Measurements from ENCODE around the gene SPRR1A.
"Not testable (repeated sequence)": the region's sequence is repeated elsewhere in the genome, so short reads cannot be mapped to it uniquely, and the experiment has no call there.

SPRR1A gene

GRCh38 chr1:152972196-152972886 lies 11.5 kb upstream of the SPRR1A start:
- no peak for DNase-seq

DNA sequence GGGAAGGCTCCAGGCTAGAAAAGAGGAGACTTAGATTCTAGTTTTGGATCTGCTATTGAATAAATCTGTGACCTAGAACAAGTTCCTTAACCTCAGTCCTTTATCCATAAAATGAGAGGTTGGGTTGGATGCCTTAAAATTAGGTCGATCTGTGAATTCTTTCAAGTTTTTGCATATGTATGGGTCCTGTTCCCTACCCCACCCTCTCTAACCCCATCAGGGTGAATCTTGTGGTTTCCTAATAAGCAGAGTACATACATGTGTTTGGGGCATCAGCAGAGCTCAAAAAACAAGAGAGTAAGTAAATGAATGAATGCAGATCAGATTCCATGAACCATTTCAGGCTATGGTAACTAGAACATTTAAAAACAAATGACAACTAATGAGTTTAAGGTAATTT lies 7.2 kb upstream of the SPRR1A start:
- DNase-seq = no peak

GRCh38 chr1:152977614-152978013 lies 6.3 kb upstream of the SPRR1A start:
- DNase-seq = no peak

DNA sequence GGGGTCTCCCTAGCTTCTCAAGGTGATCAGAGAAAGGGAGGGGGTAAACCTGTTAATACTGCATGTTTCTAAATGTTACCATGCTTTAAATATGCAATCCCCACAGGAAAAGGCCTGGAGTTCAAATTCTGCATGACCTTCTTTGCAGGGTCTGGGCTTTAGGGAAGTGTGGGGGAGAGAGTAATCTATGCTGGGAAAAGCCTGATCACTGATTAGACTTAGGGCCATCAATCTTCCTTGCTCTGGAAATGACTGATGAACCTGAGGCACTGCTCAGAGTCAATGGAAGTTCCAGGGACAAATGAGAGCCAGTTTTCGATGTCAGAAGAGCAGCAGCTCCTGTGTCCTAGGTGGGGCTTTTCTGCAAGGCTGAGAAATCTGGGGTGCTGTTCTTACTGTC lies 3.2 kb upstream of the SPRR1A start:
- no peak for DNase-seq

GRCh38 chr1:152981146-152981871 lies 2.6 kb upstream of the SPRR1A start:
- DNase-seq = no peak

DNA sequence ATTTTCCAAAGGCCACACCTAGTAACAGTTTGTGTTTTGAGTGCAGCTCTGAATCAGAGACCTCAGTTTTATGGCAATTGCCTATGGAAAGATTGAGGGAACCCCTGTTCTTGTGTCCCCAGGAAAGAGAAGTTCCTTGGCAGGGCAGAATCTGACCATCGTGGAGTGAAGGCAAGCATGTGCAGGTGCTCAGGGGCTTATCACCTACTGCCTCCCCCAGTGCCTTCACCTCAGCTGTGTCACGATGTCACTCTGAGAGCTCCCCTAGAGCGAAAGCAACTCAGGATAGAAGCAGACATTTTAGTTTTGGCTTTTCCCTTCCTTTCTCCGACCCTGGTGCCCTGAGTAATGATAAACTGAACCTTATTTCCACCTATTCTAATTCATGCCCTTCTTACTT lies 1.8 kb upstream of the SPRR1A start:
- no peak for DNase-seq

GRCh38 chr1:152983234-152983633 lies 647 bp upstream of the SPRR1A start:
- DNase-seq = no peak

- DNase-seq = no peak
Measured at GRCh38 chr1:152986578-152986977, 2.7 kb downstream of the SPRR1A start.

DNA sequence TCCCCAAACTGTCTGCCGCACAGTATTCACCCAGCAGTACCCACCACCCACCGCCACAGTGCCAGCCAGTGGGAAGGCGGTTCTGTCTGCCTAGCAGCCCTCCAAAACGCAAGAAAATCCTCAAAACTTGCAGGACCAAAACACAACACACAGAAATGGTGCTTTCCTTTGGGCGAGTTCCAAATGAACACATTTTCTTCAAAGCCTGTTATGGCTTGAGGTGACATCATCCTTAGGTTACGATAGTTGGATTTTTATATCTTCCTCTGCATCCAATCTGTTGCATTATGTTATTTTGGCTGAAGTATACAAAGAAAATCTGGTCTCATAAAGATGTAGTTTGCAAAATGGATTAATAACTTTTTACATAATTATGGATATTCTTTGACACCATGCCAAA lies 9.3 kb downstream of the SPRR1A start:
- DNase-seq = no peak

DNA sequence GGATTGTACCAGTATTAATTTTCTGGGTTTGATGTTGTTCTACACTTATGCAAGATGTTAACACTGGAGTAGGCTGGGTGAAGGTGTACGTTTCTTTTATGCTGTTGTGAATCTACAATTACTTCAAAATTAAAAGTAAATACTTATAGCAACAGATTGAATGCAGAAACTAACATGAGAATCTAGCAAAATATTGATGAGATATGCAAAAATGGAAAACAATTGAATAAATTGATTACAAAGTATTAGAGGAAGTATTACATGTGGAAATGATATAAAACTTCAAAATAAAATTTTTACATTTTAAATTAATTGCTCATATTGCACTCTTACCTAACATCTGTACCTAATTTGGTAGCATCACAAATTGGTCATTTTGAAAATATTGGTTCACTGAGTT lies 12.0 kb downstream of the SPRR1A start:
- DNase-seq = no peak

GRCh38 chr1:152996633-152997400 lies 12.9 kb downstream of the SPRR1A start:
- DNase-seq = no peak

DNA sequence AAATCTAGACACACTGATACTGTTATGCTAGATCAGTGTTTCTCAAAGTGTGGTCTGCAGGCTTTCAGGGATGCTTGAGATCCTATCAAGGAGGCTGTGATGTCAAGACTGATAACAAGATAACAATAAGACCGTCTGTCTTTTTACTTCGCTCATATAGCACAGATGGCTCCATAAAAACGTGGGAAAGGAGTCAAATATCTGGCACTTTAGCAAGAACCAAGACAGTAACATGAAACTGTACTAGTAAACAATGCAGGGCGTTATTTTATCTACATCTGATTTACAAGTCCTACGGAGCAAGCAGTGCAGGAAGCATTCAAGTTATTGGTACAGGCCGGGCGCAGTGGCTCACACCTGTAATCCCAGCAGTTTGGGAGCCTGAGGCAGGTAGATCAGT lies 14.0 kb downstream of the SPRR1A start:
- DNase-seq = no peak

- no peak for DNase-seq
Measured at GRCh38 chr1:152998476-152998875, 14.6 kb downstream of the SPRR1A start.

GRCh38 chr1:152999818-153000217 lies 15.9 kb downstream of the SPRR1A start:
- no peak for DNase-seq

GRCh38 chr1:153000294-153000693 lies 16.4 kb downstream of the SPRR1A start:
- no peak for DNase-seq

GRCh38 chr1:153001382-153001781 lies 17.5 kb downstream of the SPRR1A start, which contains the start of gene SPRR3:
SPRR3 (plus strand) TSS chr1:153001749; CDS start chr1:153003021, 1,272 bp downstream.
- DNase-seq = no peak

GRCh38 chr1:153011235-153011758 lies 27.4 kb downstream of the SPRR1A start:
- DNase-seq = not testable (repeated sequence)

- DNase-seq = not testable (repeated sequence)
Measured at GRCh38 chr1:153021829-153022228, 37.9 kb downstream of the SPRR1A start.

GRCh38 chr1:153022340-153022739 lies 38.5 kb downstream of the SPRR1A start:
- not testable (repeated sequence) for DNase-seq

DNA sequence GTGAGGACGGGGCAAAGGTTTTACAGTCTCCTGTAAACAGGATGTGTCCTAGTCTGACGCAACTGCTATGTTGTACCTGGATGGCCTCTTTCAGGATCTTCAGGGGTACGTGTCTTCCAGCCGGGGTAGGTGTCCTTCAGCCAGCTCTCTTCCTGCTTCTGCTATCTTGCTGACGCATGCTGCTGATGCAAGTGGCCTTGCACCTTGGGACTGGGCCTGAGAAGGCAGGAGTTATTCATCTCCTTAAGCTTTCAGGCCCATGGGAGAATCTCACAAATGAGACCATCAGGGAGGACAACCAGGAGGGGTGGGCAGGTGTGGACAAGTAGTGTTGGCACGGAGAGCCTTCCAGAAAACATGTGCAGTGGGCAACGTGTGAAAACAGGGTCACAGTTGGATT lies 39.2 kb downstream of the SPRR1A start:
- no peak for DNase-seq

- no peak for DNase-seq
Measured at GRCh38 chr1:153024413-153024812, 40.5 kb downstream of the SPRR1A start.

GRCh38 chr1:153025797-153026196 lies 41.9 kb downstream of the SPRR1A start:
- DNase-seq = no peak

GRCh38 chr1:153028766-153029165 lies 44.9 kb downstream of the SPRR1A start:
- DNase-seq = no peak

Data from fibroblast of skin of scalp (primary cell).